Measurements from ENCODE around the gene CELSR2. TPM values are rescaled to one million over a fixed set of nuclear protein-coding genes. Genes with fewer than 3 reads are reported as not detected.

Gene CELSR2
- total and polyA plus RNA-seq, 7 donors = 0.69 to 12.5 (median 6.9) TPM

DNA sequence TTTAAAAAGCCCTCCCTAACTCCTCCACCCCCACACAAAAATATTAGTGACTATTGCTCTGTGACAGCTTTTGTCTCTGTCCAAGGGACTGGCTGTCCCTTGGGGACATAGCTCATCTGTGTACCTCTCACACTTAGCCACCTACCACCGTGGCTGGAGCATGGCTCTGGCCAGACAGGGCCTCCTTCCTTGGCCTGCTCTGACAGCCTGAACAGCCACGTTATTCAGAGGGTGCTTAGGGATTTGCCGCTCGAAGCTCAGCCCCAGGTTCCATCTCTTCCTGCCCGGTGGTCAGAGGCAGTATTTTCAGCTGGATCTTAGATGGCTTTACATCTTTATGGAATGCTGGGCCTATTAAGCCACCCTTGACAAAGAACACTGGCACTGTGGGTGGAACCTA is 6.1 kb upstream of the CELSR2 start:
- ATAC-seq (no peak), DNase-seq (no peak)
- Histone ChIP-seq H3K36me3 (ENCODE audit: insufficient read depth in 1 of 2, low read depth in 1 of 2) (peaks cover 0 to 17% of the 10 kb centered on the region in 2 donors), H3K9me3 (no peaks in the 10 kb centered on the region), H3K4me1 (peaks cover 31% of the 10 kb centered on the region), H3K27ac (no peak overlapping the region), H3K4me3 (no peak overlapping the region), H3K27me3 (ENCODE audit: insufficient read depth in 3 of 3, low read length in 2 of 3) (no peaks in the 10 kb centered on the region)
- 57 to 62% (median 60%) methylated on average over 5 of the region's 5 CpGs for WGBS, 3 donors
- intact Hi-C loops (cut with DNase I) = no loop called here
- TF ChIP-seq, protein P1, sequence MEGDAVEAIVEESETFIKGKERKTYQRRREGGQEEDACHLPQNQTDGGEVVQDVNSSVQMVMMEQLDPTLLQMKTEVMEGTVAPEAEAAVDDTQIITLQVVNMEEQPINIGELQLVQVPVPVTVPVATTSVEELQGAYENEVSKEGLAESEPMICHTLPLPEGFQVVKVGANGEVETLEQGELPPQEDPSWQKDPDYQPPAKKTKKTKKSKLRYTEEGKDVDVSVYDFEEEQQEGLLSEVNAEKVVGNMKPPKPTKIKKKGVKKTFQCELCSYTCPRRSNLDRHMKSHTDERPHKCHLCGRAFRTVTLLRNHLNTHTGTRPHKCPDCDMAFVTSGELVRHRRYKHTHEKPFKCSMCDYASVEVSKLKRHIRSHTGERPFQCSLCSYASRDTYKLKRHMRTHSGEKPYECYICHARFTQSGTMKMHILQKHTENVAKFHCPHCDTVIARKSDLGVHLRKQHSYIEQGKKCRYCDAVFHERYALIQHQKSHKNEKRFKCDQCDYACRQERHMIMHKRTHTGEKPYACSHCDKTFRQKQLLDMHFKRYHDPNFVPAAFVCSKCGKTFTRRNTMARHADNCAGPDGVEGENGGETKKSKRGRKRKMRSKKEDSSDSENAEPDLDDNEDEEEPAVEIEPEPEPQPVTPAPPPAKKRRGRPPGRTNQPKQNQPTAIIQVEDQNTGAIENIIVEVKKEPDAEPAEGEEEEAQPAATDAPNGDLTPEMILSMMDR (IDR thresholded peaks at IDR 0.05) = no peak

DNA sequence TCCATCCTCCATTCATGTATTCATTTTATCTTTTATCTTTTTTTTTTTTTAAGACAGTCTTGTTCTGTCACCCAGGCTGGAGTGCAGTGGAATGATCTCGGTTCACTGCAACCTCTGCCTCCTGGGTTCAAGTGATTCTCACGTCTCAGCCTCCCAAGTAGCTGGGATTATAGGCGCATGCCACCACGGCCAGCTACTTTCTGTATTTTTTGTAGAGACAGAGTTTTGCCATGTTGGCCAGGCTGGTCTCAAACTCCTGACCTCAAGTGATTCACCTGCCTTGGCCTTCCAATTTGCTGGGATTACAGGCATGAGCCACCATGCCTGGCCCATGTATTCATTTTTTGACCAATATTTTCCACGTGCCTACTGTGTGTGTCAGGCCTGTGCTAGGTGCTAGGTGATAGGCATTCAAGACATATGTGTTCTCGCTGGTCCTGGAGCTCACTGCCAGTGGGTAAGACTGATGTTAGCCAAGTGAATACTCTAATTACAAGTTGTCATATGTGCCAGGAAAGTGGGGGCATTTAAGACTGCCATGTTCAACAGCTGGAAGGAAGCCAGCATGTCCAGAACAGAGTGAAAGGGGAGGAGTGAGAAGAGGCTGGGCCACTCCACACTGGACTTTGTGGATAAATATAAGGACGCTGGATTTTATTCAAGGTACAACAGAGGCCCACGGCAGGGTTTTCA is 5.3 kb upstream of the CELSR2 start:
- peak; percentile 5 to 68 (median 58) for ATAC-seq
- peaks cover 34% of the 10 kb centered on the region for H3K4me1 ChIP-seq

GRCh38 chr1:109246141-109246551 is 3.2 kb upstream of the CELSR2 start:
- TF ChIP-seq, protein P1 (IDR thresholded peaks at IDR 0.05) = no peak
- Histone ChIP-seq H3K4me3 (no peak overlapping the region), H3K36me3 (ENCODE audit: insufficient read depth in 1 of 2, low read depth in 1 of 2) (no peaks in the 10 kb centered on the region), H3K27ac (no peak overlapping the region), H3K4me1 (peaks cover 30% of the 10 kb centered on the region), H3K9me3 (no peaks in the 10 kb centered on the region), H3K27me3 (ENCODE audit: insufficient read depth in 3 of 3, low read length in 2 of 3) (no peaks in the 10 kb centered on the region)
- DNase-seq (no peak), ATAC-seq (no peak)
- intact Hi-C loops (cut with DNase I) = no loop called here
- WGBS, 3 donors = 76 to 89% (median 78%) methylated on average over 7 of the region's 7 CpGs

More for the DNA sequence above, 5.3 kb upstream of the CELSR2 start:
- intact Hi-C loops (cut with DNase I) = no loop called here
- WGBS, 3 donors = 47 to 60% (median 52%) methylated on average over 8 of the region's 8 CpGs
- TF ChIP-seq, protein P1 (IDR thresholded peaks at IDR 0.05) = no peak
- Histone ChIP-seq H3K9me3 (no peaks in the 10 kb centered on the region), H3K4me3 (no peak overlapping the region), H3K27me3 (ENCODE audit: insufficient read depth in 3 of 3, low read length in 2 of 3) (no peaks in the 10 kb centered on the region), H3K27ac (no peak overlapping the region), H3K36me3 (ENCODE audit: insufficient read depth in 1 of 2, low read depth in 1 of 2) (peaks cover 0 to 10% of the 10 kb centered on the region in 2 donors)
- no peak for DNase-seq

DNA sequence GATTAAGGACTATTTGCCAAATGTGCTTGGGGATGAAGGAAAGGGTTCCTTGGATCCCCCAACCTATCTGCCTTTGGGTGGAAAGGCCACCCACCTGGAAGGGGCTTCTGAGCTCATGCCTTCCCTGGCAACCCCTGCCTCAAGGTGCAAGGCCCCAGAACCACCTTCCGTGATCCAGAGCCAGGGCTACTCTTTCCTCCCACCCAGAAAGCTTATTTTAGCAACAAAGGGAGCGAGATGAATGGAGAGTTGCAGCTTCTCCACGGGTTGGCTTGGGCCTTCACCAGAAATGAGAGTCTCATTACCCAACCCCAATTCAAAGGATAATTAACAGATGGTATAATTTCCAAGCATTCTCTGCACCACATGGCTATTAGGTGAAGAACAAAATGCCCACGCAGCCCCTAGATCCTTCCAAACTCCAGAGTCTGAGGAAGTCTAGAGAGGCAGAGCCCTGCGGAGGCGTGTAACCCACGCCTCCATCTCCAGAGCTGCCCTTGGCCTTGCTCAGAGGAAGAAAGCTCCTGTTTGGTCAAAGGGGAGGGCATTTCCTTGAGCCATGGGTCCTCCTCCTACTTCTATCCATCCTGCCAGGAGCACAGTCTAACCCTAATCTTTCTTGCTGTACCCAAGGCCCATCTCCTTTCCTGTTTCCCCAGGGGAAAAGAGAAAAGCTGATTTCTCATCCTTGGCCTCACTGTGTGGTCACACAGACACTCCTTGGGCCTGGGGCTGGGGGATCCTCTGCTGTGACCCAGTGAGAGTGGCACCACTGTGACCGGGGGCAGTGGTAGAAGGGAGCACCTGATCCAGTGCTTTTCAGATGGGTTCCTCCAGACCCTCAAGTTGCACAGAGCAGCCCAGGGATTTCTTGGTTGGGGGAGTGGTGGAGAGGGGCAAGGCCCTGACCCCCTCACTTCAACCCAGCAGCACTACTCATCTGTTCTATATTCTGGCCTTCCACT is 1.7 kb upstream of the CELSR2 start:
- intact Hi-C loops (cut with DNase I) = no loop called here
- H3K4me1 ChIP-seq = peaks cover 16% of the 10 kb centered on the region
- H3K27ac ChIP-seq = no peak overlapping the region
- H3K9me3 ChIP-seq = no peaks in the 10 kb centered on the region
- 87 to 92% (median 88%) methylated on average over 7 to 8 of the region's 8 CpGs for WGBS, 3 donors
- ATAC-seq = no peak
- no peaks in the 10 kb centered on the region for H3K36me3 ChIP-seq (ENCODE audit: insufficient read depth in 1 of 2, low read depth in 1 of 2)
- no peak overlapping the region for H3K4me3 ChIP-seq
- no peak for DNase-seq
- TF ChIP-seq, protein P1 (IDR thresholded peaks at IDR 0.05) = no peak
- no peaks in the 10 kb centered on the region for H3K27me3 ChIP-seq (ENCODE audit: insufficient read depth in 3 of 3, low read length in 2 of 3)
